Caco-2 (cell line): ENCODE data around the gene EPX. TPM values are rescaled to one million over a fixed set of nuclear protein-coding genes. Genes with fewer than 3 reads are reported as not detected.

Experiments
- BruUV-seq: library from RNA; stranded (reverse); fragments of 400-500 nt; replicated peaks from 2 replicates; lab custom pipeline; 2021; lab: Mats Ljungman, UMichigan
- CTCF ChIA-PET: fragments of 300-600 bp; sonication (Branson Sonifier 250); formaldehyde crosslinking; loops from one replicate; lab custom pipeline; 2022; ENCODE audit warnings: antibody characterized with exemption; lab: Charles Lee
- POLR2A ChIA-PET: fragments of 300-600 bp; sonication (Branson Sonifier 250); formaldehyde crosslinking; loops from one replicate; lab custom pipeline; 2022; ENCODE audit warnings: antibody characterized with exemption; lab: Charles Lee
- DNase-seq, 2 experiments: peaks; one replicate each; pipeline versions ENCODE4 v3.0.0 to v3.0.0-alpha.2; 2020 to 2022
- H3K27me3 ChIP-seq: replicated peaks from 2 replicates; pipeline ENCODE4 v1.6.0; 2011; ENCODE audit warnings: low read length; ENCODE audit not compliant: control insufficient read depth, insufficient read depth
- H3K36me3 ChIP-seq: 2 replicates; pipeline ENCODE4 v1.5.1; 2011; ENCODE audit warnings: low read length; ENCODE audit not compliant: control insufficient read depth, insufficient read depth
- H3K4me1 ChIP-seq: fragments of 250-450 bp; sonication (Bioruptor Pico); 2 replicates; pipeline ENCODE4 v1.5.1; 2020; ENCODE audit warnings: mild to moderate bottlenecking
- H3K4me3 ChIP-seq: 2 replicates; pipeline ENCODE4 v1.5.1; 2011; ENCODE audit warnings: low read depth, mild to moderate bottlenecking, control low read depth, low read length
- H3K9me3 ChIP-seq: fragments of 250-450 bp; sonication (Bioruptor Pico); 2 replicates; pipeline ENCODE4 v1.5.1; 2020; ENCODE audit warnings: mild to moderate bottlenecking, moderate library complexity
- H3K27ac Mint-ChIP-seq: one replicate; pipeline ENCODE4 v1.8.0; 2022; ENCODE audit warnings: mixed read lengths; ENCODE audit not compliant: unreplicated experiment
- H3K27me3 Mint-ChIP-seq: one replicate; pipeline ENCODE4 v1.8.0; 2022; ENCODE audit warnings: mixed read lengths; ENCODE audit not compliant: insufficient read depth, unreplicated experiment
- H3K36me3 Mint-ChIP-seq: one replicate; pipeline ENCODE4 v1.8.0; 2022; ENCODE audit warnings: mild to moderate bottlenecking, mixed read lengths; ENCODE audit not compliant: insufficient read depth, unreplicated experiment
- H3K4me1 Mint-ChIP-seq: one replicate; pipeline ENCODE4 v1.8.0; 2022; ENCODE audit warnings: low read depth, mixed read lengths; ENCODE audit not compliant: unreplicated experiment
- H3K4me3 Mint-ChIP-seq: one replicate; pipeline ENCODE4 v1.8.0; 2022; ENCODE audit warnings: mild to moderate bottlenecking, moderate library complexity, mixed read lengths; ENCODE audit not compliant: unreplicated experiment
- H3K9me3 Mint-ChIP-seq: one replicate; pipeline ENCODE4 v1.8.0; 2022; ENCODE audit warnings: mixed read lengths; ENCODE audit not compliant: unreplicated experiment
- CTCF ChIP-seq, 2 experiments: fragments of 200-600 bp in 1 of 2; IDR thresholded peaks; 1 replicate in 1 of 2; 2 replicates in 1 of 2; pipeline versions ENCODE4 v1.5.1 to v1.8.0; 2011 to 2022; ENCODE audit warnings: antibody characterized with exemption in 1 of 2, control low read depth in 1 of 2, inconsistent platforms in 1 of 2, low read depth in 1 of 2, low read length in 1 of 2, mild to moderate bottlenecking in 1 of 2, moderate library complexity in 1 of 2; ENCODE audit not compliant: insufficient read depth in 1 of 2, severe bottlenecking in 1 of 2, unreplicated experiment in 1 of 2
- intact Hi-C: fragments of 100-400 bp; cut with micrococcal nuclease; formaldehyde crosslinking; loops from one replicate; pipeline ENCODE4 v1.10.0; 2022; ENCODE audit not compliant: unreplicated experiment
- total RNA-seq: library from RNA; stranded (reverse); gene quantifications from 2 replicates; pipeline ENCODE4 v1.2.3, GENCODE V29; 2022

The EPX gene
- total RNA-seq, 1 experiment from 2014 or later = not detected

- Histone ChIP-seq H3K27me3 (no peaks in the 10 kb centered on the region; the same call in 1 of the 2 replicates), H3K4me3 (no peak overlapping the region), H3K36me3 (no peaks in the 10 kb centered on the region), H3K9me3 (no peaks in the 10 kb centered on the region), H3K4me1 (no peaks in the 10 kb centered on the region)
- H3K9me3 Mint-ChIP-seq = no peaks in the 10 kb centered on the region
- peaks cover 21% of the 10 kb centered on the region for H3K27me3 Mint-ChIP-seq
- no peak for TF ChIP-seq CTCF (IDR thresholded peaks at IDR 0.05; ENCODE audit: insufficient read depth in 1 of 2, low read depth in 1 of 2, low read length in 1 of 2, severe bottlenecking in 1 of 2, unreplicated experiment in 1 of 2)
- H3K4me3 Mint-ChIP-seq = no peak overlapping the region
- ChIA-PET CTCF (no interaction called here), POLR2A (no interaction called here)
- H3K4me1 Mint-ChIP-seq = no peaks in the 10 kb centered on the region
- DNase-seq = no peak
- BruUV-seq = no TSS peak
- H3K36me3 Mint-ChIP-seq = no peaks in the 10 kb centered on the region
- no peak overlapping the region for H3K27ac Mint-ChIP-seq
- intact Hi-C loops = no loop called here
Measured at GRCh38 chr17:58174871-58175270, 17.7 kb upstream of the EPX start.

- ChIA-PET POLR2A (no interaction called here), CTCF (no interaction called here)
- H3K27me3 Mint-ChIP-seq = peaks cover 15% of the 10 kb centered on the region
- intact Hi-C loops = no loop called here
- Histone ChIP-seq H3K4me3 (no peak overlapping the region), H3K27me3 (no peaks in the 10 kb centered on the region), H3K36me3 (no peaks in the 10 kb centered on the region), H3K9me3 (no peaks in the 10 kb centered on the region), H3K4me1 (no peaks in the 10 kb centered on the region)
- no peaks in the 10 kb centered on the region for H3K36me3 Mint-ChIP-seq
- H3K9me3 Mint-ChIP-seq = no peaks in the 10 kb centered on the region
- H3K27ac Mint-ChIP-seq = no peak overlapping the region
- no peak overlapping the region for H3K4me3 Mint-ChIP-seq
- no peaks in the 10 kb centered on the region for H3K4me1 Mint-ChIP-seq
- BruUV-seq = no TSS peak
- DNase-seq = no peak
- no peak for TF ChIP-seq CTCF (IDR thresholded peaks at IDR 0.05; ENCODE audit: insufficient read depth in 1 of 2, low read depth in 1 of 2, low read length in 1 of 2, severe bottlenecking in 1 of 2, unreplicated experiment in 1 of 2)
Measured at GRCh38 chr17:58176200-58176599, 16.3 kb upstream of the EPX start.

- Histone ChIP-seq H3K9me3 (no peaks in the 10 kb centered on the region), H3K4me3 (no peak overlapping the region), H3K4me1 (no peaks in the 10 kb centered on the region), H3K27me3 (no peaks in the 10 kb centered on the region), H3K36me3 (no peaks in the 10 kb centered on the region)
- peaks cover 4% of the 10 kb centered on the region for H3K27me3 Mint-ChIP-seq
- no peak for DNase-seq
- BruUV-seq = no TSS peak
- TF ChIP-seq CTCF (IDR thresholded peaks at IDR 0.05; ENCODE audit: insufficient read depth in 1 of 2, low read depth in 1 of 2, low read length in 1 of 2, severe bottlenecking in 1 of 2, unreplicated experiment in 1 of 2) = no peak
- no peaks in the 10 kb centered on the region for H3K36me3 Mint-ChIP-seq
- H3K4me3 Mint-ChIP-seq = no peak overlapping the region
- ChIA-PET CTCF (no interaction called here), POLR2A (no interaction called here)
- no peaks in the 10 kb centered on the region for H3K4me1 Mint-ChIP-seq
- intact Hi-C loops = no loop called here
- H3K9me3 Mint-ChIP-seq = no peaks in the 10 kb centered on the region
- no peak overlapping the region for H3K27ac Mint-ChIP-seq
Measured at GRCh38 chr17:58181796-58182195, 10.7 kb upstream of the EPX start.
